NCI-H146 treated with DMSO at 0.1 percent for 48 hours (cell line): ENCODE measurements around the gene TIGD1.
"Not testable (repeated sequence)": the region's sequence is repeated elsewhere in the genome, so short reads cannot be mapped to it uniquely, and the experiment has no call there.

Experiments
- DNase-seq: peaks from one replicate; lab custom pipeline; 2025; ENCODE audit not compliant: unreplicated experiment; lab: John Stamatoyannopoulos, UW

Gene TIGD1

GRCh38 chr2:232540441-232541041, 9.8 kb downstream of the TIGD1 start:
- DNase-seq: no peak

GRCh38 chr2:232539298-232540231, 10.8 kb downstream of the TIGD1 start, which contains the start of gene CHRNG:
Gene CHRNG (plus strand): TSS chr2:232539692. CDS start chr2:232539748, 56 bp downstream.
- DNase-seq: no peak

DNA sequence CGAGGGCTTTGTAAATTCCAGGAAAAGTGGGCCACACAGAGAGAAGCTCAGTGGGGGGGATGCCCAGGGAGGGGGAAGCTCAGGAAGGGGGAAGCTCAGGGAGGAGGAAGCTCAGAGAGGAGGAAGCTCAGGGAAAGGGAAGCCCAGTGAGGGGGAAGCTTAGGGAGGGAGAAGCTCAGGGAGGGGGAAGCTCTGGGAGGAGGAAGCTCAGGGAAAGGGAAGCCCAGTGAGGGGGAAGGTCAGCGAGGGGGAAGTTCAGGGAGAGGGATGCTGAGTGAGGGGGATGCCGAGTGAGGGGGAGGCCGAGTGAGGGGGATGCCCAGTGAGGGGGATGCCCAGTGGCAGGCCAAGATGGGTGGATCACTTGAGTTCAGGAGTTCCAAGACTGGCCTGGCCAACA, 11.7 kb downstream of the TIGD1 start:
- no peak for DNase-seq

GRCh38 chr2:232537499-232537898, 12.9 kb downstream of the TIGD1 start:
- no peak for DNase-seq

DNA sequence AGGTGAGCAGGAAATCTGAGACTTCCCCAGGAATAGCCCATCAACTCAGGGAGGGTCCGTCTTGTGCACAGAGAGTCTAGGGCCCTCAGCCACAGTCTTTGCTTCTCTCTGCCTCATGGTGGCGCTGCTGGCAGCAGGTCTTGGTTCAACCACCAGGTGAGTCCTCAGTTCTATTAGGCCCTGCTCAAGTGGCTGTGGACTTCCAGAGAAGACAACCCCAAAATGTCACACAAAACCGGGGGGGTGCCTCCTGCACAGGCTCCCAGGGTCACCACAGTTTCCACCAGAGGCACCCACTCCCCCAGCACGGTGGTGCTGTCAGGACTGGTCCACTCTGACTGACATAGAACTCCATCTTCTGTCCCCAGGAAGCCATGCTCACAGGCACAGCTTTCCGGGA, 13.3 kb downstream of the TIGD1 start:
- DNase-seq: no peak

DNA sequence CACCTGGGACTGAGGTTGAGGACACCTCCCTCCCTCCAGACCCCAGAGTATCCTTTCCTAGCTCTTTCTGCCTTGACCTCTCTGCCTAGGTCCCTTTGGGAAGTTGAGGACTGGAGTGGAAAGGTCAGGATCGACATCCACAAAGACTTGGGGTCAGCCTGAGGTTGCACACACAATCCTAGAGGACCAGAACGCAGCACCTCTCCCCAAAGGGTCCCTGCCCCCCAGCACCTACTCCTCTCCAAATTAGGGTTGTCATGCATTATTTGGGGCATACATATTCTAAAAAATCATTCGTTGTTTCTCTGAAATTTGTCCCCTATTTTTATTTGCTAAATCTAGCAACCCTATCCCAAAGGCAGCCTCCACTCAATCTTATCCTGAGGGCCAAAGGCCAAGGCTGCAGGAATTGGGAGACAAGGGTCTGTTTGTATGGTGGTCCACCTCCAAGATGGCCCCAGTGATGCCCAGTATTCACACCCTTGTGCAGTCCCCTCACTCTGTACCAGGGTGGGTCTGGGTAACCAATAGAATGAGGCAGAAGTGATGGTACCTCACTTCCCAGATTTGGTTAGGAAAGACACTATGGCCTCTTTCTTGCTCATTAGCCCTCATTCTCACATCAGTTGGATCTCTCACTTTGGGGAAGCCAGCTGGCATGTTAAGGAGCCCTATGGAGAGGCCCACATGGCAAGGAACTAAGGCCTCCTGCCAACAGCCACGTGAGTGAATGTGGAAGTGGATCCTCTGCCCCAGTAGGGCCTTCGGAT, 14.4 kb downstream of the TIGD1 start:
- DNase-seq: no peak

DNA sequence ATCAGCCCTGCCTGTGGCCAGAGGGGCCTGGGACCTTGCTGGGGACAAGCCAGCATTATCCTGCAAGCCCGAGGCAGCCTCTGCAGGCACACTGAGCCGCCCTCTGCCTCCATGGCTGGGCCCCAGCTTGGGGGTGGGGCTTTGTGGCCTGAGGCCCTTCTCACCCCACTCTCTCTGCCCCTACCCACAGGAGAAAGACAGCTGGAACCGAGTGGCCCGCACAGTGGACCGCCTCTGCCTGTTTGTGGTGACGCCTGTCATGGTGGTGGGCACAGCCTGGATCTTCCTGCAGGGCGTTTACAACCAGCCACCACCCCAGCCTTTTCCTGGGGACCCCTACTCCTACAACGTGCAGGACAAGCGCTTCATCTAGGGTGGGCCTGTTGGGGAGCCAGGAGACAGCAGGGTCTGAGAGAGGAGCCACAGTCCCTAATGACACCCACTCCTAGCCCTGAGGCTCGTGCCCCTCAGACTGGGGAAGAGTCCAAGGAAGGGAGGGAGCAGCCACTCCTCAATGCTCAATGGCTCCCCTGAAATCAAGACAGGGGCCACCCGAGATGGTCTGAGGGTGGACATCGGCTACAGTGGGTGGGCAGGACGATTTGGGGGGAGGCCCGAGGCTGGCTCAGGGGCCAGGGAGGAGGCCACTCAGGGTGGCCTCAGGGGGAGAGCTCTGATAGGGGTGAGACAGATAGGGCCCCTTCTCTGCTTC, 15.3 kb downstream of the TIGD1 start:
- DNase-seq: no peak

GRCh38 chr2:232533944-232534710, 16.2 kb downstream of the TIGD1 start:
- no peak for DNase-seq

DNA sequence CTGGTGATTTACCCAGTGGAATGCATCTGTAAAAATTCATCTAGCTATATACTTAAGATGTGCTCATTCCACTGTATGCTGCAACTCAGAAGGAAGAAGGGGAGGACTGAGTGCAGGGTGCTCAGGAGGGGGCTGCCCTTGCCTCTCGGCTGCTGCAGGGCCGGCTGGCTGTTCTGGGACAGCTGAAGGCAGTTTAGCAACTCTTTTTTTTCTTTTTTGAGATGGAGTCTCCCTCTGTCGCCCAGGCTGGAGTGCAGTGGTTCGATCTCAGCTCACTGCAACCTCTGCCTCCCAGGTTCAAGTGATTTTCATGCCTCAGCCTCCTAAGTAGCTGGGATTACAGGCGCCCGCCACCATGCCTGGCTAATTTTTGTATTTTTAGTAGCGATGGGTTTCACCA, 17.5 kb downstream of the TIGD1 start:
- not testable (repeated sequence) for DNase-seq

DNA sequence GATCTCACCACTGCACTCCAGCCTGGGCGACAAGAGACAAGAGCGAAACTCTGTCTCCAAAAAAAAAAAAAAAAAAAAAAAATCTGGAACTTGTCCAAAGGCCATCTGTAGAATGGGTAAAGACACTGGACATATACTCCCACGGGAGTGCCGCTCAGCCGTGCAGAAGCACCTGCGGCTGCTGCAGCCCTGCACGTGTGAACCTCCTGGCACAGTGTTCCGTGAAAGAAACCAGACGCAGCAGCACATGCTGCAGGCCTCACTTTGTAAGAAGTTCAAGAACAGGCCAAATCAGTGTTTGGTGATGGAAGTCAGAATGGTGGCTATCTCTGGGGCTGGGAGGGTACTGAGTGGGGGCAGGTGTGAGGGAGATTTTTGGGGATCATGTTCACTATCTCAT, 17.9 kb downstream of the TIGD1 start:
- DNase-seq: no peak

- DNase-seq: no peak
Observed at GRCh38 chr2:232530626-232531260, 19.6 kb downstream of the TIGD1 start.

DNA sequence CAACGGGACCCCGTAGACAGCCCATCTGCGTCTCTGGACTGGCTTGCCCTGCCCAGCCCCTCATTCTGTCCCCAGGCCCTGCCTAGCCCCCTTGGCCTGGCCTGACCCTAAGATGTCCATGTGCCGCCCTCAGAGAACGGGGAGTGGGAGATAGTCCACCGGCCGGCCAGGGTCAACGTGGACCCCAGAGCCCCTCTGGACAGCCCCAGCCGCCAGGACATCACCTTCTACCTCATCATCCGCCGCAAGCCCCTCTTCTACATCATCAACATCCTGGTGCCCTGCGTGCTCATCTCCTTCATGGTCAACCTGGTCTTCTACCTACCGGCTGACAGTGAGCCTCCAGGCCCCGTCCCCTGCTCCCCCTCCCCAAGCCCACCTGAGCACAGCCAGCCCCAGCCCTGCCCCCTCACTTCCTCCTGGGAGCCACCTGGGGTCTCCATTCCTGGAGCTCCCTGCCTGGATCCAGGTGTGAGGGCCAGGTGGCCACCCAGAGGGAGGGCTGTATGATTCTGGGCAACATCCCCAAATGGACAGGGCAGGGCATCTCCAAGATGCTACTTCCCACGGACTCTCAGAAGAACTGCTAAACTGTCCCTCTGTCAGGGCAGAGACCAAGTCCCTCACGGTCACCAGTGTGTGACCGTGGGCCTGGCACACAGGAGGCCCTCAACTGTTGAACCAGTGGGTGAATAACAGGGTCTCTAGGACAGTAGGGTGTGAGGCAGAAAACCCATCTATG, 20.4 kb downstream of the TIGD1 start:
- no peak for DNase-seq

GRCh38 chr2:232528746-232529460, 21.5 kb downstream of the TIGD1 start:
- DNase-seq: no peak

- DNase-seq: no peak
Observed at GRCh38 chr2:232527905-232528470, 22.4 kb downstream of the TIGD1 start.

DNA sequence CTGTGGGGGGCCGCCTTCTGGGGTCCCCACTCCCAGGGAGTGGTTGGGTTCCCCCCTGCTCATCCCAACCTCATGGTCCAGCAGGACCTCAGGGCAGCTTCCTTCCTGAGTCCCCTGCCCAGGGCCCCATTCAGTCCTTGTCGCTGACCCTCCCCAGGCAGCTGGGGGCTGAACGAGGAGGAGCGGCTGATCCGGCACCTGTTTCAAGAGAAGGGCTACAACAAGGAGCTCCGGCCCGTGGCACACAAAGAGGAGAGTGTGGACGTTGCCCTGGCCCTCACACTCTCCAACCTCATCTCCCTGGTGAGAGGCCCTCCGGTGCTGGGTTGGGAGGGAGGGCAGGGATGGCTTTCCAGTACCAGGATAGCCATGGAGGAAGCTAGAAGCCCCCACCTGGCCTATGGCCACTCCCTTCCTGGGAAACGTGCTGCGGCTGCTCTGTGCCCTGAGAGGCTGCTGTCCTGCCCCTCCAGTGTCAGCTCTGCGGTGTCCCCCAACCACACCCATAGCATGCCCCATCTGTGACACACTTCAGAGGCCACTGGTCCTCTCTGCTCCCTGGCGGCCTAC, 23.9 kb downstream of the TIGD1 start:
- DNase-seq: no peak

- DNase-seq: no peak
Observed at GRCh38 chr2:232525791-232526371, 24.5 kb downstream of the TIGD1 start, which contains the start of gene CHRND. Gene CHRND (plus strand): TSS chr2:232526160. CDS start chr2:232526216, 56 bp downstream.

- no peak for DNase-seq
Observed at GRCh38 chr2:232525199-232525598, 25.2 kb downstream of the TIGD1 start.
